ENCODE data around the gene SRRM4.

- TF ChIP-seq POLR2AphosphoS5 (IDR thresholded peaks at IDR 0.05) (no peak), CTCF (IDR thresholded peaks at IDR 0.05) (no peak)
Measured at GRCh38 chr12:119159844-119160243, 178.5 kb downstream of the SRRM4 start.
